ENCODE measurements around the gene PRR29.

PRR29 gene

GRCh38 chr17:64045176-64045575, 47.0 kb downstream of the PRR29 start:
- DNase-seq (ENCODE audit: low read depth): no peak
- no peak for TF ChIP-seq CTCF (IDR thresholded peaks at IDR 0.05; ENCODE audit: low read length, missing control alignments)
- no peak overlapping the region for H3K4me3 ChIP-seq (replicated peaks; ENCODE audit: low read depth, low read length)

- no peak for TF ChIP-seq CTCF (IDR thresholded peaks at IDR 0.05; ENCODE audit: low read length, missing control alignments)
- no peak overlapping the region for H3K4me3 ChIP-seq (replicated peaks; ENCODE audit: low read depth, low read length)
- no peak for DNase-seq (ENCODE audit: low read depth)
Observed at GRCh38 chr17:64048805-64049204, 50.7 kb downstream of the PRR29 start.

GRCh38 chr17:64051153-64051552, 53.0 kb downstream of the PRR29 start:
- TF ChIP-seq CTCF (IDR thresholded peaks at IDR 0.05; ENCODE audit: low read length, missing control alignments): no peak
- no peak for DNase-seq (ENCODE audit: low read depth)
- no peak overlapping the region for H3K4me3 ChIP-seq (replicated peaks; ENCODE audit: low read depth, low read length)

- H3K4me3 ChIP-seq (replicated peaks; ENCODE audit: low read depth, low read length): no peak overlapping the region
- TF ChIP-seq CTCF (IDR thresholded peaks at IDR 0.05; ENCODE audit: low read length, missing control alignments): no peak
- no peak for DNase-seq (ENCODE audit: low read depth)
Observed at GRCh38 chr17:64053101-64053500, 55.0 kb downstream of the PRR29 start.
